ENCODE measurements around the gene CNST. TPM values are rescaled to one million over a fixed set of nuclear protein-coding genes. Genes with fewer than 3 reads are reported as not detected.

CNST gene
- total RNA-seq, 1 experiment from 2014 or later, result 19.8 TPM

- no peaks in the 10 kb centered on the region for H3K9me3 Mint-ChIP-seq
- no peak overlapping the region for H3K4me3 Mint-ChIP-seq
- H3K36me3 Mint-ChIP-seq (ENCODE audit: insufficient read depth in 1 of 3, low read depth in 3 of 3), result no peaks in the 10 kb centered on the region
- Histone ChIP-seq H3K4me2 (ENCODE audit: insufficient read depth, insufficient read length, low read length) (no peak overlapping the region), H2AFZ (ENCODE audit: low read length) (no peak overlapping the region), H3T11ph (ENCODE audit: low read length) (no peak overlapping the region), H4K20me1 (ENCODE audit: control insufficient read depth, insufficient read depth, insufficient read length) (no peaks in the 10 kb centered on the region), H3K4me1 (ENCODE audit: insufficient read depth, low read length) (no peaks in the 10 kb centered on the region), H3K14ac (ENCODE audit: insufficient read depth, low read length) (no peak overlapping the region), H2BK15ac (ENCODE audit: low read depth, low read length) (no peak overlapping the region), H3K23me2 (ENCODE audit: insufficient read length, low read depth, low read length, poor library complexity, severe bottlenecking) (no peaks in the 10 kb centered on the region), H4K8ac (replicated peaks; ENCODE audit: insufficient read length, low read depth, low read length) (no peak overlapping the region), H3K23ac (ENCODE audit: insufficient read length, low read depth, low read length) (no peak overlapping the region), H2BK12ac (ENCODE audit: insufficient read length, low read depth, low read length) (no peak overlapping the region), H4K5ac (ENCODE audit: insufficient read length, low read depth, low read length) (no peak overlapping the region), H2AK5ac (ENCODE audit: insufficient read length, low read length) (no peak overlapping the region), H3K9ac (ENCODE audit: extremely low read depth, insufficient read length, low read length) (no peak overlapping the region), H3K4ac (ENCODE audit: low read depth, low read length) (no peak overlapping the region), H3K56ac (ENCODE audit: insufficient read length, low read depth, low read length) (no peak overlapping the region), H3K79me2 (ENCODE audit: insufficient read depth, low read length) (no peaks in the 10 kb centered on the region; the same call in 1 of the 2 replicates), H3K9me3 (ENCODE audit: control insufficient read depth, low read depth, low read length) (no peaks in the 10 kb centered on the region), H3K27me3 (ENCODE audit: insufficient read depth, low read length) (no peaks in the 10 kb centered on the region), H4K91ac (ENCODE audit: insufficient read length, low read depth, low read length) (no peak overlapping the region), H2BK120ac (ENCODE audit: low read depth, low read length, poor library complexity, severe bottlenecking) (no peak overlapping the region), H2BK5ac (ENCODE audit: insufficient read length, low read length) (no peak overlapping the region), H3K79me1 (ENCODE audit: insufficient read depth, low read depth, low read length, poor library complexity, severe bottlenecking) (peaks cover 2% of the 10 kb centered on the region), H3K18ac (ENCODE audit: insufficient read length, low read depth, low read length) (no peak overlapping the region), H3K27ac (ENCODE audit: insufficient read length, low read depth, low read length) (no peak overlapping the region), H2BK20ac (ENCODE audit: low read depth, low read length, poor library complexity, severe bottlenecking) (no peak overlapping the region)
- H3K27ac Mint-ChIP-seq, result no peak overlapping the region; a peak in 1 of 7 replicates
- TF ChIP-seq CTCF (conservative IDR thresholded peaks at IDR 0.05), result no peak
- no peak for DNase-seq
- no peaks in the 10 kb centered on the region for H3K4me1 Mint-ChIP-seq
- H3K27me3 Mint-ChIP-seq (ENCODE audit: low read depth), result no peaks in the 10 kb centered on the region
- whole genome bisulfite sequencing (ENCODE audit: extremely low coverage, insufficient read length, low lambda C conversion rate), result no CpG with 5 or more reads among the region's 3 CpGs
These were observed 10.4 kb downstream of the CNST start for GRCh38 chr1:246576709-246577032.
